ENCODE measurements around the gene SRY.
"Not testable (repeated sequence)": the region's sequence is repeated elsewhere in the genome, so short reads cannot be mapped to it uniquely, and the experiment has no call there.

SRY gene

GRCh38 chrY:2787600-2787999 lies at the start of gene SRY:
TSS of gene SRY (minus strand) at chrY:2787682. CDS start at chrY:2787603, 79 bp downstream.
- no peak for DNase-seq

- no peak for DNase-seq
These were observed 49.6 kb upstream of the SRY start for GRCh38 chrY:2837078-2837477.

- no peak for DNase-seq
These were observed 47.7 kb upstream of the SRY start for GRCh38 chrY:2835230-2835629.

- DNase-seq, result no peak
These were observed 41.0 kb upstream of the SRY start for GRCh38 chrY:2828497-2828896.

- DNase-seq, result no peak
These were observed 37.0 kb upstream of the SRY start for GRCh38 chrY:2824471-2824870.

GRCh38 chrY:2817146-2817896 lies 29.8 kb upstream of the SRY start:
- not testable (repeated sequence) for DNase-seq

GRCh38 chrY:2800246-2800645 lies 12.8 kb upstream of the SRY start:
- DNase-seq, result no peak

GRCh38 chrY:2797991-2798390 lies 10.5 kb upstream of the SRY start:
- no peak for DNase-seq

- no peak for DNase-seq
These were observed 9.6 kb upstream of the SRY start for GRCh38 chrY:2796977-2797523.

- no peak for DNase-seq
These were observed 2.3 kb upstream of the SRY start for GRCh38 chrY:2789756-2790155.

- DNase-seq, result no peak
These were observed 488 bp downstream of the SRY start for GRCh38 chrY:2786876-2787512.
